MM.1S (cell line): ENCODE measurements around the gene SH3BP5L.

Experiments used
- DNase-seq: peaks from one replicate; pipeline ENCODE4 v3.0.0-alpha.2; 2015
- H2AFZ ChIP-seq: fragments of 300-600 bp; sonication (generic); 2 replicates; pipeline ENCODE4 v1.6.0; 2016; ENCODE audit warnings: antibody characterized with exemption, low read length
- H3F3A ChIP-seq: fragments of 300-600 bp; sonication (generic); 2 replicates; pipeline ENCODE4 v1.6.1; 2016; ENCODE audit warnings: mild to moderate bottlenecking, antibody characterized with exemption, low read length, moderate library complexity, mixed read lengths; ENCODE audit not compliant: insufficient read depth
- H3K27ac ChIP-seq: fragments of 300-600 bp; sonication (generic); 2 replicates; pipeline ENCODE4 v1.5.1; 2016; ENCODE audit warnings: mild to moderate bottlenecking, low read length
- H3K27me3 ChIP-seq: fragments of 300-600 bp; sonication (generic); replicated peaks from 2 replicates; pipeline ENCODE4 v1.6.0; 2016; ENCODE audit warnings: low read length; ENCODE audit not compliant: insufficient read depth
- H3K36me3 ChIP-seq: fragments of 300-600 bp; sonication (generic); replicated peaks from 2 replicates; pipeline ENCODE4 v1.6.1; 2016; ENCODE audit warnings: mild to moderate bottlenecking, low read length, mixed read lengths; ENCODE audit not compliant: insufficient read depth
- H3K4me1 ChIP-seq: fragments of 300-600 bp; sonication (generic); 2 replicates; pipeline ENCODE4 v1.6.1; 2016; ENCODE audit warnings: low read length, mixed read lengths
- H3K4me2 ChIP-seq: fragments of 300-600 bp; sonication (generic); 2 replicates; pipeline ENCODE4 v1.6.0; 2016; ENCODE audit warnings: low read depth, low read length
- H3K4me3 ChIP-seq: fragments of 300-600 bp; sonication (generic); 2 replicates; pipeline ENCODE4 v1.5.1; 2016; ENCODE audit warnings: low read length, mixed read lengths
- H3K79me2 ChIP-seq: fragments of 300-600 bp; sonication (generic); 2 replicates; pipeline ENCODE4 v1.6.1; 2016; ENCODE audit warnings: mixed run types, low read length, mixed read lengths
- H3K9ac ChIP-seq: fragments of 300-600 bp; sonication (generic); 2 replicates; pipeline ENCODE4 v1.6.1; 2016; ENCODE audit warnings: low read length, mixed read lengths
- H3K9me2 ChIP-seq: fragments of 300-600 bp; sonication (generic); replicated peaks from 2 replicates; pipeline ENCODE4 v1.6.1; 2016; ENCODE audit warnings: mild to moderate bottlenecking, low read length, mixed read lengths; ENCODE audit not compliant: insufficient read depth
- H3K9me3 ChIP-seq: fragments of 300-600 bp; sonication (generic); replicated peaks from 2 replicates; pipeline ENCODE4 v1.6.1; 2016; ENCODE audit warnings: mild to moderate bottlenecking, low read length, mixed read lengths; ENCODE audit not compliant: insufficient read depth
- H4K20me1 ChIP-seq: fragments of 300-600 bp; sonication (generic); 2 replicates; pipeline ENCODE4 v1.6.1; 2016; ENCODE audit warnings: mild to moderate bottlenecking, low read length, moderate library complexity, mixed read lengths; ENCODE audit not compliant: insufficient read depth
- CTCF ChIP-seq: fragments of 300-600 bp; sonication (generic); IDR thresholded peaks from 2 replicates; pipeline ENCODE4 v1.5.1; 2016; ENCODE audit warnings: antibody characterized with exemption, low read length, mixed read lengths
- EZH2 ChIP-seq: fragments of 300-600 bp; sonication (generic); optimal IDR thresholded peaks from 2 replicates; pipeline ENCODE3; 2017; ENCODE audit warnings: low read depth, mild to moderate bottlenecking, antibody characterized with exemption, low read length, mixed read lengths
- EZH2phosphoT487 ChIP-seq: fragments of 300-600 bp; sonication (generic); IDR thresholded peaks from 2 replicates; pipeline ENCODE4 v1.6.1; 2018; ENCODE audit warnings: antibody characterized with exemption, low read length

Gene SH3BP5L

DNA sequence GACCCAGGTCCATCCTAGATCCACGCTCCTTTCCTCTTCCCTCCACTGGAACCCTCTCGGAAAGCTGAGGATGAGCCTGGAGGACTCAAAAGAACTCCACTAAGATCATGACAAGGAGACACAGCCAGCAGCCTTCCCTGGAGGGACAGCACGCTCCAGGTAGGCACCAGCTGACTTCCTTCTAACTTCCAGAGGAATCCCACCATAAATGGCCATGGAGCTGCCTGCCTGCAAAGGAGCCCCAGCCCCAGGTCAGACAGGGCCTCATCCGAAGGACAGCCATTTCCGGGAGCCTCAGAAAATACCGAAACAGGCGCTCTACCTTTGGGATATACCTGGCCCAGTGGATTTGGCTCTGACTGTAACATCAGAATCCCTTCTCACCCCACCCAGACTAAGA, 4.1 kb downstream of the SH3BP5L start:
- Histone ChIP-seq H3K27ac (peak overlapping the region; percentile 85), H4K20me1 (no peaks in the 10 kb centered on the region)

GRCh38 chr1:248821101-248821500, 4.6 kb downstream of the SH3BP5L start:
- Histone ChIP-seq H3K79me2 (peaks cover 86% of the 10 kb centered on the region), H3K27ac (peak overlapping the region; percentile 85; the same call in 1 of the 2 replicates), H3K9ac (peak overlapping the region; percentile 61; the same call in 1 of the 2 replicates), H3K4me1 (peaks cover 64% of the 10 kb centered on the region), H2AFZ (no peak overlapping the region), H3K4me3 (no peak overlapping the region), H3F3A (peaks cover 11% of the 10 kb centered on the region; the same call in 1 of the 2 replicates), H3K27me3 (no peaks in the 10 kb centered on the region), H3K36me3 (peaks cover 8% of the 10 kb centered on the region; the same call in 1 of the 2 replicates), H4K20me1 (no peaks in the 10 kb centered on the region), H3K4me2 (peak overlapping the region; percentile 60; the same call in 1 of the 2 replicates), H3K9me2 (no peaks in the 10 kb centered on the region), H3K9me3 (no peaks in the 10 kb centered on the region)
- DNase-seq = no peak
- TF ChIP-seq CTCF (no peak), EZH2phosphoT487 (no peak), EZH2 (no peak)

More for the DNA sequence above, 4.1 kb downstream of the SH3BP5L start:
- Histone ChIP-seq H3K9me3 (no peaks in the 10 kb centered on the region), H3K9me2 (no peaks in the 10 kb centered on the region), H2AFZ (no peak overlapping the region), H3K9ac (peak overlapping the region; percentile 61), H3F3A (peaks cover 16% of the 10 kb centered on the region), H3K36me3 (peaks cover 8% of the 10 kb centered on the region; the same call in 1 of the 2 replicates), H3K4me2 (peak overlapping the region; percentile 60), H3K27me3 (no peaks in the 10 kb centered on the region), H3K4me3 (peak overlapping the region; percentile 19), H3K79me2 (peaks cover 86% of the 10 kb centered on the region), H3K4me1 (peaks cover 64% of the 10 kb centered on the region)
- no peak for DNase-seq
- no peak for TF ChIP-seq CTCF
- TF ChIP-seq EZH2phosphoT487 = no peak
- TF ChIP-seq EZH2 = no peak

DNA sequence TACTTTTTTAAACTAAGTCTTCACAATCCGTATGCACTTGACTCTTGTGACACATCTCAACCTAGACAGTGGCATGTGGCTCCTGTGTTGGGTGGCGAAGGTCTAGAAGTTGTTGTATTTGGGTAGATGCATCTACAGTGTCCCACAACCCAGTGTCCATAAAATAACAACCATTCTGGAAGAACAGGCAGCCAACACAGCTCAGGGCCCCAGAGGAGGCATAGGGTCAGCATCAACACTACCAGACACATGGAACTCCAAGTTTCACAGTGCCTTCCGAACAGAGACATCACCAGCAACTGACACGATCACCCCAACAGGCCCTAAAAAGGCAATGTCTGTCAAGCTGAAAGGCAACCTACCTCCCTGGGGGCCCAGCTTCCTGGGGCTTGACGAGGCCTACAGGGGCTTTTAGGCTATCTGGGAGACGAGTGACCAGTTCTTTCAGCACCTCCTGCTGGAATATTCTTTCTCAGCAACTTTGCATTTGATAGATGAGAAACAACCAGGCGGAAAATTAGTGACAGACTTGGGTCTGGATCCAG, 5.6 kb downstream of the SH3BP5L start:
- Histone ChIP-seq H4K20me1 (no peaks in the 10 kb centered on the region), H3K9ac (no peak overlapping the region), H3K27ac (no peak overlapping the region), H3K79me2 (peaks cover 80% of the 10 kb centered on the region), H3K27me3 (no peaks in the 10 kb centered on the region), H3K9me3 (no peaks in the 10 kb centered on the region), H3K4me2 (no peak overlapping the region), H3K36me3 (peaks cover 8% of the 10 kb centered on the region; the same call in 1 of the 2 replicates), H3K9me2 (no peaks in the 10 kb centered on the region), H2AFZ (no peak overlapping the region), H3K4me1 (peaks cover 64% of the 10 kb centered on the region), H3K4me3 (no peak overlapping the region), H3F3A (peaks cover 11% of the 10 kb centered on the region; the same call in 1 of the 2 replicates)
- no peak for DNase-seq
- no peak for TF ChIP-seq EZH2phosphoT487
- no peak for TF ChIP-seq EZH2
- TF ChIP-seq CTCF = no peak
